Stimulated activated CD4-positive, alpha-beta T cell treated with anti-CD3 and anti-CD28 coated beads, Interleukin-2, amount 100 ng/mL, for 48 hours (primary cell): Measurements from ENCODE around the gene BCAR1.
"Not testable (repeated sequence)": the region's sequence is repeated elsewhere in the genome, so short reads cannot be mapped to it uniquely, and the experiment has no call there.

Source experiments
- DNase-seq, 2 donors: peaks; one replicate each; pipeline ENCODE4 v3.0.0-alpha.2; 2020

The BCAR1 gene

DNA sequence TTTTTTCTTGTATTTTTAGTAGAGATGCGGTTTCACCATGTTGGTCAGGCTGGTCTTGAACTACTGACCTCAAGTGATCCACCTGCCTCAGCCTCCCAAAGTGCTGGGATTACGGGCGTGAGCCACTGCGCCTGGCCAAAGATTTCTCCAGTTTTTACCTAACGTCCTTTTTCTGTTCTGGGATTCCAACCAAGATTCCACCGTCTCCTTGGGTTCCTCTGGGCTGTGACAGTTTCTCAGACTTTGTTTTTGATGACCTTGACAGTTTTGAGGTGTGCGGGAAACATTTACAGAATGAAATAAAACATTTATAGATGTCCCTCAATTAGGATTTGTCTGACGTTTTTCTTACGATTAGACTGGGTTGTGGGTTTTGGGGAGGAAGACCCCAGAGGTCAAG, 17.9 kb upstream of the BCAR1 start:
- not testable (repeated sequence) for DNase-seq

DNA sequence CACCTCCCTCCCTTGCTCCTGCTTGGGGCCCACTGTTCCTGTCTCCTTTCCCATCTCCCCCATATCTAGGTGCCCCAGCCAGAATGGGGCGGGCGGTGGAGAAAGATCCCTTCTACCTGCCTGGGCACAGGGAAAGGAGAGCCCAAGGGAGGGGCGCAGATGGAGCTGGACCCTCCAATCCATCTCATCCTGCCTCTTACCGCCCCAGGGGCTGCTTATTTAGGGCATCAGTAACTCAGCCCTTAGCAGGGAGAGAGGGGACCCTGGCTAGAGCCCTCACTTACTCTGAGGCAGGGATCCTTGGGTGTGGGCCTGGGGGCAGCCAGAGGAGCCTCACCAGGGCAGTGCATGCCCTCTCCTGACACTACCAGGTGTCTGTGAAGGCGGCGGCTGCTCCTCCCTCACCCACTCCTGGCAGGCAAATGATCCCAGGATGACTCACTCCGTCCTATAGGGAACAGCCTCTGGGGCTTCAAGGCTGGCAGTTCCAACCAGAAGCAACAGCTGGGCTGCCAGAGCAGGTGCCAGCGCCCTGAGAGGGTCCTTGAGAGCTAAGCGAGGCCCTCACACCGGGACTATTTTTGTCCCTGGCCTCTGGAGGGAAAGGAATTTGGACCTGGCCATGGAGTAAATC, 16.3 kb upstream of the BCAR1 start:
- no peak for DNase-seq

DNA sequence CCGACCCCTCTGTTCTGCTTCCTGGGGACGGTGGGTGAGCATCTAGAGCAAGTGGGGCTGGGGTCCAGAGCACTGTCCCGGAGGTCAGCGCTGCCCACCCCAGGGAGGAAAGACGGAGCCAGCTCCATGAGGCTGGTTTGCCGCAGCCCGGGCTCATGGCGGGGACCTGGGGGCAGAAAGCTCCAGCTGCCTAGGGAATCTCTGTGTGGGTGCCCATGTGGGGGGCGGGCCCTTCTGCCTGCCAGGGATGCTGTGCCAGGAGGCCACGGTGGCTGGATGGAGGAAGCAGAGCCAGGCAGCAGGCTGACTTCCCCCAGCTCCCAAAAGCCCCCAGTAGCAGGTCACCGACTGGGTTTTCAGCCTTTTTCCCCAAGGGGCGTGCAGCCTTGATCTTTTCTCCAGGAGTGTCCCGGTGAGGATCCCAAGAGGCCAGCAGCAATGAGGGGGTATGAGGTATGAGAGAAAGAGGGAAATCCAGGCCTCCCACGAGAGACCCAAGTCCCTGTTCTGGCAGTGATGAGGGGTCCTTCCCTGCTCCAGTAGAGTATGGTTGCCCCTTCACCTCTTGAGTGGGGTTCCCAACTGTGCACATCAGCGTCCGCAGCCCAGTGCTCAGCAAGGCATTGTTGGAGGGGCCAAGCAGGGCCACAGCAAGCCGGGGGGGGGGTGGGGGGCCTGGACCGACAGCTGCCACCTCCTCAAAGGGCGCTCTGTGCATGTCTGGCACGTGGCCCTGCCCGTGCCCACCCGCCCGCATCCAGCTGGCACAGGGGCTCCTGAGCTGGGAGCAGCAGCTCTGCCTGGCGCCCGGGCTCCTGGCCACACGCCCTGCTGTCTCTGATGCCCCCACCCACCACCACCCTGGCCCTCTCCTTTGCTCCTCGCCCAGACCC, 15.6 kb upstream of the BCAR1 start:
- no peak for DNase-seq

DNA sequence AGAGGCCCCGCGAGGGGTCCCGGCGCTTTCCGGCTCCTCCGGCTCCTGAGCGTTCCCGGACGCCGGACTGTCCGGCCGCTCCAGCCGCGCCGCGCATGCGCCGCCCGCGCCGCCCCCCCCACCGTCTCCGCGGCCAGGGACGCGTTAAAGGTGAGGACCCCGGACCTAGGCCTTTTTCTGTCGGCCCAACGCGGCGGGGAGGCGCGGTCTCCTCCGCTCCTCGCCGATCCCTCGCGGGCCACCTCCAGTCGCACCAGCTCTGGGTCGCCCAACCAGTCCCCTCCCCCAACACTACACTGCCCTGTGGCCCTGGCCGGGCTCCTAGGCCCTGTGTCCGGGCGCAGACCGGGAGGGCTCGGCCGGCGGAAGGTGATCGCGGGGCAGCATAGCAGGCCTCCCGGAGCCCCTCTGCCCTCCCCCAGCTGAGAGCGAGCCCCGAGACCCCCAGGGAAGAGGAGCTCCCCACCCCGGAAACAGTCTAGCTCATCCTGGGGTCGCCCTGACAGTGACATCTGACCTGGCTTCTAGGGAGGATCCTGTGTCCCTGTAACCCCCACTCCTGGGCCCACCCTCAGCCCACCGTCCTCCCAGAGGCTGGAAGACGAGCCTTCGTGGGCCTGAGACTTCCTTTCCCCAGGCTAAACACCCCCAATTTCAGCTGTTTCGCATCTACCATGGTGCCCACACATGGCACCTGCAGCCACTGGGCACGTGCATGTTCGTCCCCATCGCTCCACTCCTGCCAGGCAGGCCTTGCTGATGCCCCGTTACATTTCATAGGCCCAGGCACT, 14.7 kb upstream of the BCAR1 start:
- no peak for DNase-seq

DNA sequence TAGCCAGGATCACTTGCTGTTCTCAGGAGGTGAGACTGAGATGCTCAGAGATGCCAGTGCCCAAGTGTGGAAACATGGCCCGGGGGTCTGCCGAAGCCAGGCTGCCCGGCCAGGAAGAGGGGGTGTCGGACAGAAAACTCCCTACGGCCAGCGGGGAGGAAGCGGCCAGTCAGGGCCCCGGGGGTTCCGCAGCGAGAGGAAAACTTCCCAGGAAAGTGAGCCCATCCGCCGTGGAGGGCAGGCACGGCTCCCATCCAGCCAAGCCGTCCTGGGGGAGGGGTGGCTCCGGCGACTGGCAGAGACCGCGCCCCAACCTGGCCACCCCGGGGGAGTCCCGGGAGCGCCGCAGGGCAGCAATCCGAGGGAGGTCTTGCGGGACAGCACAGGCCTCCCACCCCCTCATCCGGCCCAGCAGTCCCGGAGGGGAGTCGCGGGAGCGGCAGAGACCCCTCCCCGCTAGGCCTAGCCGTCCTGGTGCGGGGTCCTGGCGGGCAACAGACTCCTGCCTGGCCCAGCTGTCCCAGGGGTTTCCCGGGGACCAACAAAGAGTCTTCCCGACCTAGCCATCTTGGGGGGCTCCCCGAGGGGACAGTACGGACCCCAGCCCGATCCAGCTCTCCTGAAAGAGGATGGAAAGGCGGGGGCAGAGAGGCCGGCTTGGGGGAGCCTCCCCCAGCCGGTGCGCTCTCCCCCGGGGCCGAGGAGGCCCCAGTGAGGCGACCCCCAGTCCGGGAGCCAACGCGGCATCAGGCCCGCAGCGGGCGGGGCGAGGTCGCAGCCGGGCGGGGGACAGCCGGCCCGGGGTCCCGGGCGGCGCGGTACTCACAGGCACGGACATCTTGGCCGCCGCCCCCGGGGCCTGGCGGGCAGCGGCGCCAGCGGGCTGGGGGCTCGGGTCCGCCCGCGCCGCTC, 13.8 kb upstream of the BCAR1 start:
- DNase-seq = no peak

DNA sequence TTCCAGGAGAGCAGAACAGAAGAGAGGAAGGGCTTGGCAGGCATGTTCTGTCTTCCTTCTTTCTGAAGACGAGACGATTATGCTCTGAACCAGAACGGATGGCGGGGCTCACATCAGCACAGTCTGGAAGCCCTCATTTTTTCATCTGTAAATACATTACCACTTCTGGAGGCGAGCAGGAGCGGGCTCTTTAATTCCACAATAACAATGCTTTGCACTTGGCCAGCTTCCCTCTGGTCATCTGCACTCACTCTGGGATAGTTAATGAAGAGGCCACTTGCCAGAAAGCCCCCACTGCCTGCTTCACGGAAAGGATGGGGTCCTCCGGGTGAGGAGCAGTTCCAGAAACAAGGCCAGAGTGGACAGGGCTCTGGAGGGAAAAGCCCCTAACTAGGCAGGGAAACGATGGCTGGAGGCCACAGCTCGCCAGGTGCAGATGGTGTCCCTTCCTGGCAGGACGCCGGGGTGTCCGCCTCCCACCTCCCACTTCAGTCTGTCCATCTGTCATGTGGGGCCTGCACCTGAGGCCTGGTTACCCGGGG, 13.1 kb upstream of the BCAR1 start:
- no peak for DNase-seq

DNA sequence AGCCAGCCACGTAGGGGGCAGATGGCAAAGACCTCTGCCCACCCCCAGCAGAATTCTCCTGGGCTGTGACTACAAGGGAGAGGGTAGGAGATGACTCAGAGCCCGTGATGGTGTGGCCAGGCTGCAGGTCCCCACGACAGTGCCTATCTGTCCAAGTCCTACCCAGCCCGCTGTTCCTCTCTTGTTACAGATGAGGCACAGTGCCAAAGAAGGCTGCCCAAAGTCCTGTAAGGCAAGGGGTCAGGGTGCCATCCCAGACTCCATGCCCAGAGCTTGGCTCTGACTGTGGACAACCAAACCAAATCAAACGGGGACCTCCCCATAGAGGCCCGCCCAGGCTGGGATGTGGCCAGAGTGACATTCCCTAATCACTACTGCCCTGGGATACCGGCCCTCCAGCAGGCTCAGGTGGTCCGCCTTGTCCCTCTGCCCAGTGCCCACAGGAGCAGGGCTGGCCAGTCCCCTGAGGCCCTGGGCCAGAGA, 12.6 kb upstream of the BCAR1 start:
- no peak for DNase-seq

DNA sequence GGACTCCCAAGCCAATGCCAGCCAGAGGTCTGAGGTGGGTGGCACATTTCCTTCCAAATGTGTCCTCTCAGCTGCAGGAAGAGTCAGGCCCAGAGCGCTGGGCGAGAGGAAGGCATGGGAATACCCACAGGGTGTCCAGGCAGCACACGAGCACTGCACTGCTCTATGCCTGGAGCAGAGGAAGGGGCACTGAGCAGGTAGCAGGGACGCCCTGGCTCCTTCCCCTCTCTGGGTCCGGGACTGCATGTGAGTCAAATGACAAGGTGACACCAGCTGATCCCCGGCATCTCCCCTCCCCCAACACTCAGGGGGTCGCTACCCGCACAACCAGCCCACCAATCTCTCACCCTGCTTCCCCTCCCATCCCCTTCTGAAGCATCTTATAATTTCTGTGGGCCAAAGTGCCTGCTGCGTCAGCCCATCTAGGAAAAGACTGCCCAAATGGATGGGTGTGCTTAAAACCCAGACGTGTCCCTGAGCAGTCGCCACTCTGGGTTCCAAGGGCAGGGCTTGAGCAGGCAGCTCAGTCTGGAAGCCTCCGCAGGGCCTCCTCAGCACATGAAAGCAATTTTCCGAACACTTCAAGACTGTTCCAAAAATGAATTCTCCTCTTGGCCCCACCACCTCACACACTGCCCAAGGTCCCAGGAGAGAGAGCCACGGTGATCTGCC, 12.0 kb upstream of the BCAR1 start:
- no peak for DNase-seq

DNA sequence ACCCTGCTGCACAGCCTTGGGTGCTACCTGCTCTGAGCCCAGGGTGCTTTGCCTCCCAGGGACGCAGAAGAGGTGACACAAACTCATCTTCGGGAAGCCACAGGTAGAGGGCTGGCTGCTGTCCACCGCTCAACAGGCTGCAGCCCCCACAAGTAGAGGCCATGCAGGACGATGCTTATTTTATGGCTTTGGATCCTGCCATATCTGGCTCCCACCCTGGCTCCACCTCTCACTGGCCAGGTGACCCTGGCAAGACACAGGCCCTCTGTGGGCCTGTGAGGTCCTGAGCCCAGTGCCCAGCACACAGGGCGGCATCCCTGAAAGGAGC, 11.3 kb upstream of the BCAR1 start:
- no peak for DNase-seq

DNA sequence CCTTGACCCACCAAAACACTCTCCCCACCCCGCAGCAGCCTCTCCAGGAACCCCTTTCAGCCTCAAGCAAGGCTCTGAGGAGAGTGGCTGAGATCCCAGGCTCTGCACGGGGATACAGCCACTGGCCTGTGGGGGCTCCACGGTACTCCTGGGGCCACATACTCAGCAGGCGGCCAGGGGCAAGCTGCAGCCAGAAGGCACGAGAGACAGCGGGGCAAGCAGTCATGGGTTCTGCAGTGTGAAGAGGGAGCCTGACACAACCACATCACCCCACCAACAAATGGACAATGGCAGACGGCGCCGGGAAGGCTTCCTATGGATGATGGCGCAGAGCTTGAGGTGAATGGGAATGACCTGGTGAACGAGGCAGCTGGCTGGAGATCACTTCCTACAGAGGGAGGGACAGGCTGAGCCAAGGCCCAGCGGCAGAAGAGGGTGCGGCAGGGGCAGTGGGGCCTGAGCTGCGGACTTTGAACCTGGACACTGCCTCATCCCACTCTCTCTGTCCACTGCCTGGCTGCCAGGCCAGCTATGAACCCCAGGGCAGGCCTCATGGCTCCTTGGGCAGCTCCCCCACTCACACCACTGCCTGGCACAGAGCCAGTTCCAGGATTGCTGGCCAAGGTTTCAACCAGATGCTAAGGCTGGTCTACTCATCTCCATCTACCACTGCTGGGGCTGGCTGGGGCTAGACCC, 10.8 kb upstream of the BCAR1 start:
- DNase-seq = no peak

DNA sequence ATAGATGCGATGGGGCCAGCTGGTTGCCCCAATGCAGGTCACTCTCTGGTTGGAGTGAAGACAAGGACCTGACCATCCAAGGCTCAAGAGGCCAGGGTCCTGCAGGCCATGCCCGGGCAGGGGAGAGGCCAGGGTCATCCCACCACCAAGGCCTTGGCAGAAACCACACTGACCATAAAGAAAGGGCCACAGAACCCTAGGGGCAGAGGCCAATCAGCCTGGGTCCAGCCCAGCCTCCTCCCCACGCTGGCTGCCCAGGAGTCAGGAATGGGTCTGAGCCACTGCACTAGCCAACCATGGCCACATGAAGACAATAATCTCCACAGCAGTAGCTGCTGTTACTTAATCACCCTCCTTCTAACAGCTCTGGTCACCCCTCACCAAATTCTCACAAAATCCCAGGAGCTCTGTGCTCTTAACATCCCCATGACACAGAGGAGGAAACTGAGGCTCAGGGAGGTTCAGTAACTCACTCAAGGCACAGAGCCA, 10.2 kb upstream of the BCAR1 start:
- DNase-seq = no peak

DNA sequence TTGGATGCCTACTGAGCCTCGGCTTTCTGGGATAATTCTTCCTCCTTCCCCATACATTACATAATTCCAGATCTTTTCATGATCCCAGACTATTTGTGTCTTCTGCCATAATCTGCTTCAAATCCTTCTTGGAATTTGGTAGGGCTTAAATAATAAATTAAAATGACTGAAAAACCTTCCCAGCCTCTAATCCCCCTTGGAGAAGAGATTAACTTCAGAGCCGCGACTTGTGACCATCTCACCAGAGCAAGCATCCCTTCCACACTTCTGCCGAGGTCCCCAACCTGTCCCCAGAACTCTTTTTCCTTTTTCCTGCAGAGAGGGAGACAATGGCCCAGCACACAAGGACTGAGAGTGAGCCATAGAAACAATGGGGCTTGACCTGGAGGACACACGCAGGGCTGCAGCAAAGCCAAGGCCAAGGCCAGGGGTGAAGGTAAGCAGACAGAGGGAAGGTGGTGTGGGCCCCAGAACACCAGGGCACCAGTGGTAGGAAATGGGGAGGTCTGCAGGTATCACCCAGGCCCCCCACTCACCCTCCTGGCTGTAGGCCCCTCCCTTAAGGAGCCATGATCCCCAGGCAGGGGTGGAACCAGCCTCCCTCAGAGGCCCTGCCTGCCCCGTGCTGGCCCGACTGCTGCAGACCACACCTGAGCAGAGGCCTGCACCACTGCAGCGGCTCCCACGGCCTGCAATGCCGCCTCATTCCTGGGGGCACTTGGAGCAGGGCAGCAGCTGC, 9.6 kb upstream of the BCAR1 start:
- DNase-seq = no peak

DNA sequence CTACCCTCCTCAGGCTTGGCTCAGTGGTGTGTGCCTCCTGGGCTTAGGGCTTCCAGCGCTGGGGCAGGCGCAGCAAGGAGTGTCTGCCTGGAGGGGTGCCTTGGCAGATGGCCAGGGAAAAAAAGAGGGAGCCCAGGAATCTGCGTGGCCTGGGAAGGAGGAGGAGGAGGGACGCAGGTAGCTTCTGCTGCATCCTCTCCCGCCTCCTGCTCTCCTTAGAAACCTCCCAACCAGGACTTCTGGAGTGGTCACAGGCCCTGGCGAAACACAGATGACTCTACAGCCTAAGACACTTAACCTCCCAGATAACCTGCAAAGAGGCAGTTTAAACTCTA, 7.3 kb upstream of the BCAR1 start:
- DNase-seq = no peak

DNA sequence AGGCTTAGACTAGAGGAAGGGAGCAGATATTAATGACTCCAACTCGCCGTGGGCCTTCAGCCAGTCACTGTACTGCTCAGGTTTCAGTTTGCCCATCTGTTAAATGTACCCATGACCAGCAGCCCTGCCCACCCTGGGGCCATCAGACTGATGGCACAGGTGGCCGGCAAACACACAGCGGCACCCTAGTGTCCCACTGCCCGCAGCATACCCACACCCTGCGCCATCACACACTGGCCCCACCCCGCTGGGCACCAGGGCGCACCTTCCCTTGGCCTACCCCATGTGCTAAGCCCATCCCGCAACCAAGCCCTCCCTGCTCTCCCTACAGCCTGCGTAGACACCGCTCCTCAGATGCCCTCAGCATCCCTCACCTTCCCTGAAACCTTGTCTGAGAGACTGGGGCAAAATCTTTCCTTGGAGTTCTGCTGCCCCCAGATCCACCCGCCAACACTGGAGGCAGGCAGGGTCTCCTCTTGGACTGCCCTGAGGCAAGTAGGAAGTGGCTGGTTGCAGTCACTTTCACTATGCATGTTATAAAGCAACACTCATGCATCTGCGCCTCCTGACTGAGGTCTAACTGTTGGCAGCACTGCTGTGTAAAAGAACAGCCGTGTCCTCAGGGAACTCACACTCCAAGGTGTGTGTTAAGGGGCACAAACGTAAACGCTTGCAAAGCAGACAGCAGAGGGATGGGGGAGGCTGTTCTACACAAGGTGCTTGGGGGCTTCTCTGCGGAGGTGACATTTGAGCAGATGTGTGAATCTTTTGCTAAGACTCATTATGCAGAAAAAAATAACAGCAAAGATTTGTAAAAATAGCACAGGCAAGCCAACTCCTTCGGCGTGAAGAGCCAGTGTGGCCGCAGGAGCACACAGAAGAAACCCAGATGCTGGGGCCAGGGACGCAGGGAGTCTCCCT, 6.7 kb upstream of the BCAR1 start:
- DNase-seq = no peak

DNA sequence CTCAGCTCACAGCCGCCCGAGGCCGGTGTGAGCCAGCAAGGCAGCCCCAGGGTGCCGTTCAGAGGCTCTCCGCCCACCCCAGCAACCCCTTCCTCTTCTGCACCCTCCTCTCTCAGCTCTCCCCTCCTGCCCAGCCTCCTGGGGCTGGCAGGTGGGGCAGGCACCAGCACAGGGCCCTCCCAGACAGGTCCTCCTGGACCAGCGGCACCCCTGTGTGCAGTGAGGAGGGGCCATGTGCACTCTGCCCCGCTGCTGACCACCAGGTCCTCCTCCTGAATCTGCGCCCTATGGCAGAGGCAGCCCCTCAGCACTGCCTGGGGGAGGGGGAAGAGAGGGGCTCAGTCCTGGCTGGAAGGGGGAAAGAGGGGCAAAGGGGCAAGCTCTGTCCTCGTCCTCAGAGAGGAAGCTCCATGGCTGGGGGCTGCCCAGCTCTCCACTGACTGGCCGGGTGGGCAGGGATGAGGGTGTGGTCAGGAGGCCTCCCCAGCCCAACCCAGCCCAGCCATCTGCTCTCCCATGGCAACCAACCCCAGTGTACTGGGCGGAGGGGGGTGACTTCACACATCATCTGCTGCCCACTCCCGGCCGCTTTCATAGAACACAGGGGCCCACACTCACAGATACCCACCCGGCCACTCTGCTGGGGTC, 5.4 kb upstream of the BCAR1 start:
- DNase-seq = no peak

DNA sequence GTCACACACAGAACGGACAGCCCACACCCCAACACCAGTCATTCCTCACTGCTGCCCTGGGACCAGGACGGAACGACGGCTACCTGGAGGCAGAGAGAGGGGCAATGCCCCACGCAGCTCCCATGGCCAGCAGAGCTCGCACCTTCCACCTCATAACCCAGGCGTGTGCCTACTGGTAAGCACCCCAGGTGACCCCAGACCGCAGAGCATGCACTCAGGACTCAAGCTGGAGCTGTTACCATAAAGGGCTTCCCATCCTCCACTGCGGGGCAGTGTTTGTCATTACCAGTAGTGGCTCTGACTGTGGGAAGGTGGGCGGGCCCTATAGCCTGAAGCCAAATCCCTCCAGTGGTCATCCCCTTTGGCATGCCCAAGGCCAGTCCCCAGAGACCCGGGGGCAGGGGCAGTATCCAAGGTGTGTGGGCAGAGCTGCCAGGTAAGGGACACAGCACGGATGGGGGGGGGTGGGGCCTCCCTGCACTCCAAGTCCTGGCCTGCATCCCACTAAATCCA, 4.7 kb upstream of the BCAR1 start:
- DNase-seq = no peak

DNA sequence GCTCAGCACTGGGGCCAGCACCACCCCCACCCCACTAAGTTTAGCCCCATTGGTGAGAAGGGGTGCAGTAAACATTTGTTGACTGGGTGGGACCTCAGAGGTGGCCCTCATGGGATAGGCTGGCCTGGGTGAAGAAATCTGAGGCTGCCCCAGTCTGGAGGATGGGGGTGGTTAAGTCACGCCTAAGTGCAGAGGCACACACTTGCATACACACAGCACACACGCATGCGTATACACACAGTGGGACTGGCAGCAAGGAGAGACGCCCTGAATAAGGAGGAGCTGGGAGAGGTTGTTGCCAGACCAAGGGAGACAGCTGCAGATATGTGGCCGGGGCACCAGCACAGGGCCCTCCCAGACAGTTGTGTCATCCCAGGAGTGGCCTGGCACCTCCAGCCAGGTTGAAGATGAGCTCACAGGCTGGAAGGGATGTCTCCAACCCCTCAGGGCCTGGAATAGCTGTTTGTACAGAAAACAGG, 3.0 kb upstream of the BCAR1 start:
- DNase-seq = no peak
